G401 (cell line): ENCODE data around the gene CDK2AP2. TPM values are rescaled to one million over a fixed set of nuclear protein-coding genes. Genes with fewer than 3 reads are reported as not detected.
A peak's percentile ranks its signal among the peaks of the same experiment; 100 is the strongest.
"Not testable (repeated sequence)": the region's sequence is repeated elsewhere in the genome, so short reads cannot be mapped to it uniquely, and the experiment has no call there.

Experiments used
- DNase-seq: peaks from one replicate; pipeline ENCODE4 v3.0.0-alpha.2; 2015; ENCODE audit warnings: low spot score
- in situ Hi-C: cut with HindIII; loops from 2 replicates; pipeline ENCODE4 v1.10.0; 2016; ENCODE audit warnings: low sequenced_read_pairs, mixed read lengths
- total RNA-seq: library from RNA; depleted of rRNA; stranded (reverse); fragments of >200 nt; shearing (Covaris generic); gene quantifications from 2 replicates; pipeline ENCODE4 v1.2.3, GENCODE V29; 2014

CDK2AP2 gene
- total RNA-seq, 1 experiment from 2014 or later, result 36.1 TPM

DNA sequence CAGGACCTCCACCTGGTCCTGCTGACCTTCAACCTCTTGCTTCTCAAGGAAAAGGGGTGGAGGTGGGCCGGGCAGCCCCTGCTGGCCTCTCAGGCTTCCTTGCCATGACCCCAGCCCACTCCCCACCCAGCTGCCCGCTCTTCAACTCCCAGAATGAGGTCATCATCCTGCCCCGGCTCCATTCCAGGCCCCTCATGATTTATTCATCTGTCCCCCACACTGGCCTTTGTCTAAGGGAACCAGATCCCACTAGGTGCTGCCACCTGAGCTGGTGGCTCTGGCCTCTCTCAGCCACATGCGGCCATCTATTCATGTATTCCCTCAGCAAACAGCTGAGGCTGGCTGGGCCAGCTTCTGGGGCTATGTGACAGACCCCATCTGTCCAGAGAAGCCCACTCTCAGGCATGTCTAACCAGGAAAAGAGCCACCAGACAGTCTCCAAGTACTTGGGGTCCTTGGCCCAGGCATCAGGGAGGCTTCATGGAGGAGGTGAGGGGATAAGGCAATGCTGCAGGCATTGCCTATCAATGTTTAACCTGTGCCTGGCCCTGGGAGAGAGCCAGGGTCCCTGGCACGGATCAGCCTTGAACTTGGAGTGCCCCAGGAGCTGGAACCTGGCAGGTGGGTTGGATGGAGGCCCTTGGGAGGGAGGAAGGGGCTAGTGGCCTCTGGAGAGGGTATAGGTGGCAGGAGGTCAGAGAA, 17.5 kb upstream of the CDK2AP2 start:
- DNase-seq, result no peak
- in situ Hi-C loops, result no loop called here

DNA sequence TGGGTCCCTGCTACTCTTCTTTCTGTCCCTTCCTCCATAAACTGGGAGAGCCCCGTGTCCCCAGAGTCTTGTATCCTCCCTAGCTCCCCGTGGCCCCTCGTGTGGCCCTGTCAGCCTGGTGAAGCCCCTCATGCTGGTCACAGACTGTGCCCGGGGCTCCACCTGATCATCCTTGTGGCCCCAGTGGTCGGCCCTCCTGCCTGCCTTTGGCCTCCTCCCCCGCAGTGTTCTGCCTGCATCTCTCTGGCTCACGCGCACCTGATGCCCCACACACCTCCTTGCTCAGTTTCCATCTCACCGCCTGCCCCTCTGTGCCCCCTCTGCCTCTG, 16.5 kb upstream of the CDK2AP2 start:
- in situ Hi-C loops, result no loop called here
- no peak for DNase-seq

DNA sequence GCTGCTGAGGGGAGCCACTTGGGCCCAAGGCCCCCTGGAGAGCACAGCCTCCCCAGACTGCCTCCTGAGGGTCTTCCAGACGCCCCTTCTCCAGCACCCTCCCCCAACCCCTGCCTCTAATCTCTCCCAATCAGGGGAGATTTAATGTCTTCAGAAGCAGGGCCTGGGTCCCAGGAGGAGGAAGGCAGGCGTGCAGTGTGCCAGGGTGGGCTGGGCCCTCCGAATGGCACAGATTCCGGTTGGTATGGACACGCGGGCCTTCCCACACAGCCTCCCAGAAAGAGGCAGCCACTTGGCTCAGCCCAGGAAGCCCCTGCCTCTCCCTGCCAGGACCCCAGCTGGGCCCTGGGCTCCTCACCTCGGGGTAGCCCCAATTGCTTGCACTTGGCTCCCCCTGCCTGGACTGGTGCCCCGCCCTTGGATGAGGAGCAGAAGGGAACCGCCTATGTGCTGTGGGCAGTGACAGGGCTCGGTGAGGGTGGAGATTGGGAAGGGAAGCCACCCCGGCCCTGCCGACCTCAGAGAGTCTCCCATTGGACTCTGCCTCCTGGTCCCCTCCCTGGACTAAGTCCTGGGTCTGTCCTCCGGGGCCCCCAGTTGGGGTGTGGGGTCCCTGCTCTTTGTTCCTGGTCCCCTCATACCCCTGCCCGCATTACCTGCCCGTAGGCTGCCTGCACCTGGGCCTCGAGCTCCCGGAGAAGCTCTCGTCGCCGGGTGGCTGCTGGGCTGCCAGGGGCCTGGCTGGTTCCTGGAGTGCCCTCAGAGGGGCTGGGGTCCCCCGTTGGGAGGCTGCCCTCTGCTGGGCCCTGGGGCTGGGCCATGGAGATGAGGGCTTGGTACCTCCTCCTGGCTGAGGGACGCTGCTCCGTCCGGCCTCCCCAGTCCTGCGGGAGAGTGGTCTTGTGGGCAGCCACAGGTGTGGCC, 15.9 kb upstream of the CDK2AP2 start:
- in situ Hi-C loops, result no loop called here
- DNase-seq, result no peak

DNA sequence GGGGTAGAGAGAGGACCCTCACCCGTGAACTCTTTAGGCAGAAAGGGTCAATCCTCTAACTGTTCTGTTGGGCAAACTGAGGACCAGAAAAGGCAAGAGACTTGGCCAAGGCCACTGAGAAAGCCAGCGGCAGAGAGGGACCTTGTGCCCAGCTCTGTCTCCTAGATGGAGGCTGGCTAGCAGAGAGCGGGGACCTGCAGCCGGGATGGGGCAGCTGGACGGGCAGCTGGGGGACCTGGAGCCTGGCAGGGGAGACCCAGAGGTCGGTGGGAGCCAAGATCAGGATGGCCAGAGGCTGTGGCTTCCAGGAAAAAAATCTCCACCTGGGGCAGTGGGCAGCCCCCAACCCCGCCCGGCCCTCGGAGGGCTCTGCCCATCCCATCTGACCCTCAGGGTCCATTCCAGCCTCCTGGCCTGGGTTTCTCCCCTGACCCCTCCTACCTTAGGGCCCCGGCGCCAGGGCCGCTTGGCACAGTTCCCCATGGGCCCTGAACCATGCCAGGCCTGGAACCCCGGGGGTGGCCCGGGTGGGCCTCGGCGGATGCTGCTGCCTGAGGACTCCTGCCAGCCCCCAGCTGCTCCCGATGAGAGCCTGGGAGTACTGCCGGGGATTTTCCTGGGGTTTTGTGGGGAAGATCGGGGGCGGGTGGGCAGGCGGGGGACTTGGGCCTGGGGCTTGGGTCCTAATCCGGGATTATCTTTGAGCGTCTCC, 15.0 kb upstream of the CDK2AP2 start, which contains the start of gene CABP2:
Gene CABP2, minus strand, starts transcription at position 603 of the 712 bp plus-strand sequence. Its CDS starts 120 bp downstream, at position 483.
- in situ Hi-C loops, result no loop called here
- DNase-seq, result no peak

- in situ Hi-C loops, result no loop called here
- no peak for DNase-seq
Observed at GRCh38 chr11:67522338-67522737, 14.4 kb upstream of the CDK2AP2 start.

GRCh38 chr11:67521924-67522323, 14.0 kb upstream of the CDK2AP2 start:
- in situ Hi-C loops, result no loop called here
- no peak for DNase-seq

GRCh38 chr11:67520856-67521824, 13.2 kb upstream of the CDK2AP2 start:
- no peak for DNase-seq
- in situ Hi-C loops, result no loop called here

- no peak for DNase-seq
- in situ Hi-C loops, result no loop called here
Observed at GRCh38 chr11:67519726-67520125, 11.8 kb upstream of the CDK2AP2 start.

DNA sequence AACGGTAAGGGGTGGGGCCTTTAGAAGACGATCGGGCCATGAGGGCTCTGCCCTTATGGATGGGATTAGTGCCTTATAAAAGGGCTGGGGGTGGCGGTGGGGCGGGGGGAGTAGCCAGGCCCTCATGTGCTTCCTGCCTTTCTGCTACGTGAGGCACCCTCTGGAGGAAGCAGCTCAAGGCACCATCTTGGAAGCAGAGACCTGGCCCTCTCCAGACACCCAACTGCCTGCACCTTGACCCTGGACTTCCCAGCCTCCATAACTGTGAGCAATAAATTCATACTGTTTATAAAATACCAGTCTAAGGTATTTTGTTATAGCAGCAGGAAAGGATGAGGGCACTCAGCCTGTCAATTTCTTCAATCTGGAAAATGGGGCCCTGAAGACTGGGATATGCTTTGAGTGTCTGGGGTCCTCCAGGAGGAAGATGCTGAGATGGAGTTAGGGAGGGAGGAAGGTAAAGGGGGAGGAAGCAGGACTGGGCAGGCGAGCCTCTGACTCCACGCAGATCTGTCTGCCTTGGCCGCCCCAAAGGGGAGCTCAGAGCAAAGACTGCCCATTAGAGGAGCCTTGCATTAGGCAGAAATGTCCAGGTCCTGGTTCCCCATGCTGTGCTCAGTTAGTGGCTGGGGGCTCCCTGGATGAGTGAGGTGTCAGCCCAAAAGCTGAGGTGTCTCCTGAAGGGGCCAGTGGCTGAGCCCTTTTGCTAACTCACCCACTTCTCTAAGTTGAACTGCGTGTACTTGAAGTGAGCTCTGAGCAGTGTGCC, 10.0 kb upstream of the CDK2AP2 start:
- in situ Hi-C loops, result no loop called here
- DNase-seq, result no peak

- in situ Hi-C loops, result no loop called here
Observed at GRCh38 chr11:67516806-67517205, 8.8 kb upstream of the CDK2AP2 start.

DNA sequence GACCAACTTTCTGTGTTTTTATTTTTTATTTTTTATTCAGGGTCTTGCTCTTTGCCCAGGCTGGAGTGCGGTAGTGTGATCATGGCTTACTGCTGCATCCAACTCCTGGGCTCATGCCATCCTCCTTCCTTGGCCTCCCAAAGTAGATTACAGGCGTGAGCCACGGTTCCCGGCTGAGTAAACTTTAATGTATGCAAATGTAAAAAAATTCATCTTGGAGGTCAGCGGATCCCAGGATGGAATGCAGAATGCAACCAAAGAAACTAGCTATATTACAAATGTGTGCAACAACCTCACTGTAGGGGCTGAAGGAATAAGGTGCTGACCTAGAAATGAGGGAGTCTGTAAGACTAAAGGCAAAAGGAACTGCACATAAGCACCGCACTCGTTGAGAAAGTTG, 6.2 kb upstream of the CDK2AP2 start:
- DNase-seq, result no peak
- in situ Hi-C loops, result no loop called here

More at GRCh38 chr11:67516806-67517205, 8.8 kb upstream of the CDK2AP2 start:
- no peak for DNase-seq

DNA sequence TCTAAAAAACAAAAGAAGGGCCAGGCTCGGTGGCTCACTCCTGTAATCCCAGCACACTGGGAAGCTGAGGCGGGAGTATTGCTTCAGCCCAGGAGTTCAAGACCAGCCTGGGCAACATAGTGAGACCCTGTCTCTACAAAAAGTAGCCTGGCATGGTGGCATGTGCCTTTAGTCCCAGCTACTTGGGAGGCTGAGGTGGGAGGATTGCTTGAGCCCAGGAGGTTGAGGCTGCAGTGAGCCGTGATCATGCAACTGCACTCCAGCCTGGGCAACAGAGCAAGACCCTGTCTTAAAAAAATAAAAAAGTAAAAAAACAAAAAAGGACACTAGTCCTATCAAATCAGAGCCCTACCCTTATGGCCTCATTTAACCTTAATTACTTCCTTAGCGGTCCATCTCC, 3.6 kb upstream of the CDK2AP2 start:
- DNase-seq, in situ Hi-C loops: not testable (repeated sequence)

DNA sequence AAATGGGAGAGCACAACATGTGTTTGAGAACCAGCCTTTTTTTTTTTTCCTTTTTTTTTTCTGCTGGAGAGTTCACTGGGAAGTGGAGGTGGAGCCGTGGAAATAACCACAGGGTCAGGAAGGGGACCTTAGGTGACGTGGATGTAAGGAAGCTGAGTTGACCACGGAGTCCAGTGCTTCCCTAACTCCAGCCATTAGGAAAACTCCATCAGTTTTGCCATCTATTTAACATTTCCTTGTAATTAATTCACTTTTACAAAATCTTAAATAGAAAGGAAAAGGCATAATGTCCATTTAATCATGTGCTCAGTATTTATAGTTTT, 2.0 kb upstream of the CDK2AP2 start:
- in situ Hi-C loops, result no loop called here
- no peak for DNase-seq

DNA sequence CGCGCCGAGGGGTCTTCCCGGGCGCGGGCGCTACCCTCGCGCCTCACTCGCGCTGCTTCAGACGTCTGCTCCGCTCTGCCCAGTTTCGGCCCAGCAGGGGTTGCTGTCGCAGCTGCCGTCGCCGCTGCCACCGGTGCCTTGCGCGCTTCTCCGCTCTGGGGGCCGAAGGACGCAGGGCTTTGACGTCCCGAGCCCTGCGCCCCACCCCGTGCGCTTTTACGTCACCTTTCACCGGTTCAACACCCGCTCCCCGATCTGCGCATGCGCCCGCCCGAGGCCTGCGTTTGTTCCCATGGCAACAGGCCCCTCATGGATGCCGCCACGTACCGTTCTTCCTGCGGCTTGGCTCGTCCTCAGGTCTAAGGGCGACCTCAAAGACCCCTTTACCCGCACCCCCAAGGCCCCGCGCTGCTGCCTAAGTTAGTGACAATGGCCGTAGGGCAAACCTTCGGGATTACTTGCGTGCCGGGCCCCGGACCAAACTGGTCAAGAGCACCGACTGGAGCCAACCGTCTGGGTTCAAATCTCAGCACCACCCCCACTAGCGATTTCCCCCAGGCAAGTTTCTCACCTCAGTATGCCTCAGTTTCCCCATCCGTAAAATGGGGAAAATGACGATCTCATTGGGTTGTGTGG, 642 bp upstream of the CDK2AP2 start:
- peak; percentile 97 for DNase-seq
- in situ Hi-C loops, result no loop called here

- in situ Hi-C loops, result no loop called here
- no peak for DNase-seq
Observed at GRCh38 chr11:67507242-67507863, 609 bp downstream of the CDK2AP2 start.

- DNase-seq, result no peak
- in situ Hi-C loops, result no loop called here
Observed at GRCh38 chr11:67506426-67507051, 1.4 kb downstream of the CDK2AP2 start.
